ENCODE data around the gene VAV3.

GRCh38 chr1:107536266-107536665 is 428.7 kb downstream of the VAV3 start:
- TF ChIP-seq SIN3A (conservative IDR thresholded peaks at IDR 0.05 in 1 of 2, IDR thresholded peaks at IDR 0.05 in 1 of 2; ENCODE audit: low read depth in 1 of 2, low read length in 2 of 2) (no peak), CEBPB (IDR thresholded peaks at IDR 0.05; ENCODE audit: low read depth, low read length) (no peak), SRF (IDR thresholded peaks at IDR 0.05; ENCODE audit: low read depth, low read length) (no peak), BRCA1 (IDR thresholded peaks at IDR 0.05; ENCODE audit: low read depth, low read length) (no peak)
- TF ChIP-seq, protein P1, sequence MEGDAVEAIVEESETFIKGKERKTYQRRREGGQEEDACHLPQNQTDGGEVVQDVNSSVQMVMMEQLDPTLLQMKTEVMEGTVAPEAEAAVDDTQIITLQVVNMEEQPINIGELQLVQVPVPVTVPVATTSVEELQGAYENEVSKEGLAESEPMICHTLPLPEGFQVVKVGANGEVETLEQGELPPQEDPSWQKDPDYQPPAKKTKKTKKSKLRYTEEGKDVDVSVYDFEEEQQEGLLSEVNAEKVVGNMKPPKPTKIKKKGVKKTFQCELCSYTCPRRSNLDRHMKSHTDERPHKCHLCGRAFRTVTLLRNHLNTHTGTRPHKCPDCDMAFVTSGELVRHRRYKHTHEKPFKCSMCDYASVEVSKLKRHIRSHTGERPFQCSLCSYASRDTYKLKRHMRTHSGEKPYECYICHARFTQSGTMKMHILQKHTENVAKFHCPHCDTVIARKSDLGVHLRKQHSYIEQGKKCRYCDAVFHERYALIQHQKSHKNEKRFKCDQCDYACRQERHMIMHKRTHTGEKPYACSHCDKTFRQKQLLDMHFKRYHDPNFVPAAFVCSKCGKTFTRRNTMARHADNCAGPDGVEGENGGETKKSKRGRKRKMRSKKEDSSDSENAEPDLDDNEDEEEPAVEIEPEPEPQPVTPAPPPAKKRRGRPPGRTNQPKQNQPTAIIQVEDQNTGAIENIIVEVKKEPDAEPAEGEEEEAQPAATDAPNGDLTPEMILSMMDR (IDR thresholded peaks at IDR 0.05; ENCODE audit: control extremely low read depth in 1 of 3, insufficient read depth in 1 of 3, low read depth in 1 of 3, low read length in 3 of 3): no peak
